Activated CD8-positive, alpha-beta memory T cell treated with anti-CD3 and anti-CD28 coated beads, Interleukin-2, amount 50 U/mL, for 1 hour (primary cell): ENCODE results near the gene SLC25A47.

Experiments
- DNase-seq: peaks from one replicate; pipeline ENCODE4 v3.0.0-alpha.2; 2020; ENCODE audit errors: extremely low read depth

The SLC25A47 gene

DNA sequence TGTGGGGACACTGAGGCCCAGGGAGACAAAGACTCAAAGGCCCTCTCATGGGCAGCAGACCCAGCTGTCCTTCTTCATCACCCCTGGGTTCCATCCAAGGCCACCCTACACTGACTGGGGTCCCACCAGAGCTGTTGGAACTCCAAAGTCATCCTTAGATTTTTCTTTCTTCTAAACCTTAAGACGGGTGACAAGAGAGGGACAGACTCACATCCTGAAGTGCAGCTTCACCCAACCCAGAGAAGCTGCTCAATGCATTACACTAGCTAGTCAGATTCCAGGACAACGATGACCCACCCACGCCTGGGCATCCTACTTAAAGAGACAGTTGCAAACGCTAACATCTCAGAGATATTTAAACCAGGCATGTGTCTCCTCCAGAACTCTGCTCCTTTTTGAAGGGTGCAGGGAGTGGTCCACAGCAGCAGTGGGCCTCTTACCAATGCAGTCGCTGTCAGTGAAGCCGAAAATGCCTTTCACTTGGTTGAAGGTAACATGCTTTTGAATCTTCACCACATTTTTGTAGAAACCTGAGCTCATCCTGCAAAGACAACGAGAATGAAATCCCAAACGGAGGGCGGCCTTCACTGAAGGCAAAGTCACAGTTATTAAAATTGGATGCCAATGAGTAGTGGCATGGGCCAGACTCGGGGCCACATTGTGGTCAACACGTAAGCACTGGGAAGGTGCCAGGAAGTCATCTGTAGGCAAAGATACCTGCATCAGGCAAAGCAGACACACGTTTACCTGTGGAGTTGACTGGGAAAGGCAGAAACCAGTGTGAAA lies 23.4 kb downstream of the SLC25A47 start:
- no peak for DNase-seq

DNA sequence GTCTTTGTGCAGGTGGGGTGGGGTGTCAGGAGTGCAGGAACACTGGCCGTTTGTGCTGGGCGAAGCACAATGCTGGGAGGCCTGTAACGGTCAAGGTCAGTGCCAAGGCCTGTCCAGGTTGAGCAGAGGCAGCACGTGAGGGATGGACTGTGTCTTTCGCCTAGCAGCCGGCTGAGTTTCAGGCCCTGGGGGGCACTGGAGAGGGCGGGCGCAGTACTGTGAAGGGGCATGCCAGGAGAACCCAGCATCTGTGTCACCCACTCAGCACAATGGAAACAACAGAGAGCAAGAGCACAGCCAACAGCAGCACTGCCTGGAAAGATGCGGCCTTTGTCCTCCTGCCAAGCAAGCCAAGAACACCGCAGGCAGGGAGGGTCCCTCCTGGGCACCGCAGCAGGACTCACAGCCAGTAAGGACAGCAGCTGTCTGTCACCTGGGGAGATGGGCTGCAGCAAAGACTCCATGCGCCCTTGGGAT lies 25.2 kb downstream of the SLC25A47 start:
- no peak for DNase-seq

DNA sequence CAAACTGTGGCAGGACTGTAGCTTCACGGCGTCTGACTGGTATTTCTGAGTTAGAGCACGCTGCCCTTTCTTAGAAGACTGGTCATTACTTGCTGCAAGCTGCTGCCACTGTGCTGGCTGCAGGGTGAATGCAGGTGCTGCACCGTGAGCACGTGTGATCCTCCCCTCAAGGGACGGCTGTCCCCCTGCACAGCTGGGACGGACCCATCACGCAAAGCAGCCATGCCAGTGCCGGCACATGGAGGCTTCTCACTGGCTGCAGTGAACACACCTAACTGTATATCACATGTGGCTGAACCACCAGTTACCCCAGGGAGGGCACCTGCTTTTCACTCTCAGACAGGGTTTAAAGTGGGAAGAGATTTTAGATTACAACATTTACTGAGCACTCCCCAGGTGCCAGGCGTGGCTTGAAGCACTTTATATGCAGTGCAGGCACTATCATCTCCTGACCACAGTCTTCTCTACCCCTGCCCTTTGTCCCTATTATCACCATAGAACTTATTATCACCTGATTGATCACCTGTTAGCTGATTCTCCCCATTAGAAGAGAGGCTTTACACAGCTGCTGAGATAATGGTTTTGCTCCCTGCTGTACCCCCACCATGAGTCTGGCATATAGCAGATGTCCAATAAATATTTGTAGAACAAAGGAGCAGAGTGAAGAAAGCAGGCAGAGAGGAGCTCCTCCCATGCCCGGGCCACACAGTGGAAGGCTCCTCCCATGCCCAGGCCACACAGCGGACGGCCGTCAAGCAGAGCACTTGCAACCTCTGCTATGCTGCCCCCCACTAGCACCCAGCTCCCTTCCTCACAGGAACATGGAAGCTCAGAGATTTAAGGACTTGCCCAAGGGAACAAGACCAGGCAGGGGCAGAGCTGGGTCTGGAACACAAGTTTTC lies 25.9 kb downstream of the SLC25A47 start:
- no peak for DNase-seq

DNA sequence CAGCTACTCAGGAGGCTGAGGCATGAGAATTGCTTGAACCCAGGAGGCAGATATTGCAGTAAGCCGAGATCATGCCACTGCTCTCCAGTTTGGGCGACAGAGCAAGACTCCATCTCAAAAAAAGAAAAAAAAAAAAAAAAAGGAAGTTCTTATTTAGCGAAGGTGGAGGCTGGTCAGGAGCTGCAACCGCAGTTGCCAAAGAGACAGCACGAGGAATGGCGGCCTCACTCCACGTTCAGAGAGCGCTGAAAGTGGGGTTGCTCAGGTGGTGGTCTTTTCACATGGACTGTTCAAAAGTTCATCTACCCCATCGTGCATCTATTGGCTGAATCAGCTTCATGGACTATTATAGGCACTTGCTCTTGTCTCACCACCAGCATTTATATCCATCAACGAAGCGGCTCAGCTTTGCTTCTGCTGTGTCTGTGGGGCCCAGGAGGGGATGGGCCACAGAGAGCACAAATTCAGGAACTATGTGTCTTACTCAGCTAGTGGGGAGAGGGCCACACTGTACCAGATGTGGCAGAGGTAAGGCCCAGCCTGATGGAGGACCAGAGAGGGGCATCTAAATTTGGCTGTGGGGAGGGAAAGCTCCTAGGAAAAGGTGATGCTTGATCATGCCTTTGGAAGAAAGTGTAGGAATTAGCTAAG lies 27.3 kb downstream of the SLC25A47 start:
- no peak for DNase-seq

DNA sequence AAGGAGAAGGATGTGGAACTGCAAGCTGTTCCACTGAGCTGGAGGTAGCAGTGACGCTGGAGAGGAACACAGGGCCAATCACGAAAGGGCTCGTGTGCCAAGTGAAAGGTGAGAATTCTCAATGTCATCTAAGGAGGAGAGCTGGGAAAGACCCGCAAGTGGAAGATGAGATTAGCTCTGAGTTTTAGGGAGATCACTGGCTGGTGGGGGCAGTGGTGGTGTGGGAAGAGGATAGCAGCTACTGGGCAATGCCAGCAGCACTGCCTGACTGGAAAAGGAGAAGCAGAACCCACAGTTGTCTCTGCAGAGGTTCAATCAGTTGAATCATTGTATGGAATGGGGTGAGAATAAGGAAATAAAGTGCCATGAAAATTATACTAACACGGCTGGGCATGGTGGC lies 27.8 kb downstream of the SLC25A47 start:
- no peak for DNase-seq

DNA sequence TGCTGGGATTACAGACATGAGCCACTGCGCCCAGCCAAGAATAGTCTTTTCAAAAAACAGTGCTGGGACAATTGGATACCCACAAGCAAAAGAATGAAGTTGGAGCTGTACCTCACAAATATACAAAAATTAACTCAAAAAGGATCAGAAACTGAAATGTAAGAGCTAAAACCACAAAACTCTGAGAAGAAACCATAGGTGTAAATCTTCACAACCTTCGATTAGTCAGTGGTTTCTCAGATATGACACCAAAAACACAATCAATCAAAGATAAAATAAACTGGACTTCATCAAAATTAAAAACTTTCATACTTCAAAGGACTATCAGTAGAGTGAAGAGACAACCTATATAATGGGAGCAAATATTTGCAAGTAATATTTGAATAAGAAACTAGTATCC lies 35.3 kb downstream of the SLC25A47 start:
- no peak for DNase-seq

DNA sequence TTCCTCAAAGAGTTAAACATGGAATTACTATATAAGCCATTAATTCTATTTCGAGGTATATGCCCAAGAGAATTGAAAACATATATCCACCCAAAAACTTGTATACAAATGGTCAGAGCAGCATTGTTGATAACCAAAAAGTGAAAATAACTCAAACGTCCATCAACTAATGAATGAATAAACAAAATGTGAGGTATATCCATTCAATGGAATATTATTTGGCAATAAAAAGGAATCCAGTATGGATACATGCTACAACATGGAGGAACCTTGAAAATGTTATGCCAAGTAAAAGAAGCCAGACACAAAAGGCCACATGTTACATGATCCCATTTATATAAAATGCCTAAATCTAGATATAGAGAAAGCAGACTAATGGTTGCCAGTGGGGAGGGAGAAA lies 36.0 kb downstream of the SLC25A47 start:
- no peak for DNase-seq

DNA sequence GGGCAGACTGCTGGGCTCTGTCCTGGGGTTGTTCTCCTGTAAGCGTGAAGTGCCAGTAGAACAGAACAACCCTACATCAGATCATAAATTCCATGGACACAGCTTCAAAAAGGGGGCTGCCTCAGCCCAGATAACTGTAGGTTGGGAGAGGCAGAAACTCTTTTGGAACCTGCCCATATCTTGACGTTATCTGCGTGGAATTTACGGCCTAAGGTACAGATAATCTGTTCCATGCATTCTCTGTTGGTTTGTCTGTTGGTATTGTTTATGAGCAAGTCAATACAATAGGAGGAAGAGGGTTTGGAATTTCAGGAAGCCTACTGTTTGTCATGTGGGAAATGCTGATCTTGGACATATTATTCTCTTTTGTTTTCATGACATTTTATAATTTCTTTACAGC lies 36.7 kb downstream of the SLC25A47 start:
- no peak for DNase-seq

DNA sequence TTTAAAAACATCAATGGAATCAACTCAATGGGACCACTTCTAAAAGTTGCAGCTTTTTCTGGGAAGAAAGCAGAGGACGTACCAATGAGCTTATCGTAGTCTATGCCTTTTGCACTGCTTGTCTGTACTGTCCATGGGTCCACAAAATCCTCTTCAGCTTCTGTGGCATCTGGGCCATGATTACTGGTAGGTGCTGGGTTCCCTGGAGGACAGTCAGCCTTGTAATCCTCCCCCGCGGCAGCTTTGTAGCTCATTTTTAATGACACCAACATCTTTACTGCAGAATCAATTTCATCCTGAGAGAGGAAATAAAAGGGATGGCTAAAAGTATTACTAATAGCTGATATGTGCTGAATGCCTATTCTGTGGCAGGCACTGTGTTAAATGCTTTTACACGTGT lies 38.5 kb downstream of the SLC25A47 start:
- DNase-seq, result no peak

DNA sequence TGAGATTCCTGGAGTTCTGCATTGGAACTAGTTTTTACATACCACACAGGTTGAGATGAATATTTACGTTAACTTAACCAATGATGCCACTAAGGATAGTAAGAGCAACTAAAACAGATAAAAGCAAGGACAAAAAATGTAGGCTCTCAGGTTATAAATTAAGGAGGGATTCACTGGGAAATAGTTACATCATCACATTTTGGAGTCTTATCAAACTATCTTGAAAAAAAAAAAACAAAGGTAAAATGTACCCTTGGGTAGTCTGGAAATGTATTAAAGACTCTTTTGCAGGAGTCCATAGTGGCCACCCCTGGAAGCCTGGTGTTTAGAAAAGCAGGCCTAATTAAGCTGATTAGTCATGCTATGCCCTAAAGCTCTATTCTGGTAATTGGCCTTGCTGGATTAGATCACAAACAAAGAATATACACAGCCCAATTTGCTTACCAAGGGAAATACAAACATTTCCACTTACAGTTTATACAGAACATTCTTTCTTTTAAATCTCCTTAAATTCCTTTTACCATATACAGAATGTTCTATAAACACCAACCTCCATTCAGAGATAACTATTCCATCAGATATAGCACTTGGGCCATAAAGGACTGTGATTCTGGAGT lies 39.3 kb downstream of the SLC25A47 start:
- DNase-seq, result no peak

DNA sequence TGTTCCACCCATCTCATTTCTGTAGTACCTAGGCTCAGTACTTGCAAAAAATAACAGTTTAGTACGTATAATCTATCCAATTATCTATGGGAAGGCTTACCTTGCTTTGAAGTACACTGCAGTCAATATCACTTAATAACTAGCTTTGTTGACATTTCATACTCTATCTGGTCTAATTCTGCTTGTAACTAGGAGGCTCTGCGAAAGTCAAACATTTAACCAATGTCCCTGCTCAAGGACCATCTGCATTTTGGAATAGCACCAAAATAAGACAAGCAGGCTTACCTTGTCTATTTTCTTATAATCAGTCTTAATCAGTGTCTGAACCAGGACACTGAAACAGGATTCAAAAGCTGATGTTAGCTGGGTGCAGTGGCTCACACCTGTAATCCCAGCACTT lies 39.9 kb downstream of the SLC25A47 start:
- no peak for DNase-seq

DNA sequence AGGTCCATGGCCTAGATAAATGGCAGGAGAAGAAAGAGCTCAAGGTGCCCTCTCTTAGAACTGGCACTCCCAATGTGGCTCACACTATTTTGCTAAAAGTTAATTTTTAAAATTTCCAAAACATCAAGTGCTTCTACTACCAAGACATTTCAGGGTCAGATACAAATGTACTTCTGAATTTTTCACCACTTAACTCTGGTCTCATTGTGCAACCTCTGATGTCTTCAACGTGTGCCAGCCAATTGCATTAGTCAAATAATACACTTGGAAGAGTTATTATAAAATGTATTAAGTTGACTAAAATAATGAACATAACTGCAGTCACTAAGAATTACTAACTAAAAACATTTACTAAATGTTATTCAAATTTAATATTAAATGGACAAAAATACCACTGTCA lies 41.3 kb downstream of the SLC25A47 start:
- no peak for DNase-seq

DNA sequence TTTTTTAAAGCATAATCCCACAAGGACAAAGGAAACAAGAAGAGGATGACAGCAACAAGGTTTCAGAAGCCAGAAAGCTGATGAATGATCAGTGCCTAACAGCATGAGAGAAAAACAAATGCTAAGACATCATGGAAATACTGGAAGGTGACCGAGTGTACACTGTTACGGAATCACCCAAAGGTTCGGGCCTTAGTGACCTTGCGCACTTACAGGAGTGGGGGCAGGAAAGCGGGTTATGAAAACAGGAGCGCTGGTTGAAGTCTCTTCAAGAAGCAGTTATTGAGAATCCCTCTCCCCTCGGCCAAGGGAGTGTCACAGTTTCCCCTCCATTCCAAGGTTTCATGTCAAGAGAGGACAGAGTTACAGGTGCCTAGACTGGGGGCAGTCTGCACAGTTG lies 42.6 kb downstream of the SLC25A47 start:
- no peak for DNase-seq

DNA sequence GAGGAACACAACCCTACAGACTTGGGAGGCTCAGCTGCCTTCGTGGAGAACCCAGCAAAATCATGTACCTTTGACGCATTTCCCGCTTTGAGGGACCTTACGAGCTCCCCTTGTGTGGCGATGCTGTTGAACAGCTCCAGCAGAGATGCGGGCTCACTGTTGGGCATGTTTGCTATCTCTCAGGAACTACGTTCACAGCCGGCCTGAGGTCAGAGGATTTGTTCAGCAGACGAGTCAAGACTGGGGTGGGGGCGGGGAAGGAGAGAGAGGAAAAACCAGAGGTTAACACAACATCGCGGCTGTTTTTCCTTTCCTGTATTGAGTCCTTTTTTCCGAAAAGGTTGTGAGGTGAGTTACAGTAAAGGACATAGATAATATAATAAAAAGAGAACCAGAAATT lies 45.9 kb downstream of the SLC25A47 start:
- no peak for DNase-seq

DNA sequence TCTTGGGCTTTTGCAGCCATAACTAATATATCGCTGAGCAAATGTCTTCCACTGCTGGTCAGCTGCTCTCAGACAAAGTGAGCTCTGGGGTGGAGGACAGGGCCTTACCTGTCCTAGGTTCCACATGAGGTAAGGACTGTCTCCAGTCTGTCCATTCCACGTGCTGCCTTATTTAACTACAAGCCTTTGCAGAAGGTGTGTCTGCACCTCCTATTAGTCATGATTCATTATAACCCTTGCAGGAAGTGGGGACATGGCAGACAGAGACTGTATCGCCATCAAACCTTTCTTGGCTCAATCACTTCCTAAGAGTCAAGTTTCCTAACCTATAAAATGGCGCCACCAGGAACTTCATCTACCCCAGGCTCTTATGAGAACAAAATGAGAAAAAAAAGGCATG lies 46.9 kb downstream of the SLC25A47 start:
- DNase-seq, result no peak

DNA sequence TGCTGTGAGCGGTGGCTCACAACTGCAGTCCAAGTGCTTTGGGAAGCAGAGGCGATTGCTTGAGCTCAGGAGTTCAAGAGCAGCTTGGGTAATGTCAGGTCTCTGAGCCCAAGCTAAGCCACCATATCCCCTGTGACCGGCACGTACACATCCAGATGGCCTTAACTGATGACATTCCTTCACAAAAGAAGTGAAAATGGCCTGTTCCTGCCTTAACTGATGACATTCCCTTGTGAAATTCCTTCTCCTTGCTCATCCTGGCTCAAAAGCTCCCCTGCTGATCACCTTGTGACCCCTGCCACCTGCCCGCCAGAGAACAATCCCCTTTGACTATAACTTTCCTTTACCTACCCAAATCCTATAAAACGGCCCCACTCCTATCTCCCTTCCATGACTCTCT lies 48.6 kb downstream of the SLC25A47 start:
- DNase-seq, result no peak

DNA sequence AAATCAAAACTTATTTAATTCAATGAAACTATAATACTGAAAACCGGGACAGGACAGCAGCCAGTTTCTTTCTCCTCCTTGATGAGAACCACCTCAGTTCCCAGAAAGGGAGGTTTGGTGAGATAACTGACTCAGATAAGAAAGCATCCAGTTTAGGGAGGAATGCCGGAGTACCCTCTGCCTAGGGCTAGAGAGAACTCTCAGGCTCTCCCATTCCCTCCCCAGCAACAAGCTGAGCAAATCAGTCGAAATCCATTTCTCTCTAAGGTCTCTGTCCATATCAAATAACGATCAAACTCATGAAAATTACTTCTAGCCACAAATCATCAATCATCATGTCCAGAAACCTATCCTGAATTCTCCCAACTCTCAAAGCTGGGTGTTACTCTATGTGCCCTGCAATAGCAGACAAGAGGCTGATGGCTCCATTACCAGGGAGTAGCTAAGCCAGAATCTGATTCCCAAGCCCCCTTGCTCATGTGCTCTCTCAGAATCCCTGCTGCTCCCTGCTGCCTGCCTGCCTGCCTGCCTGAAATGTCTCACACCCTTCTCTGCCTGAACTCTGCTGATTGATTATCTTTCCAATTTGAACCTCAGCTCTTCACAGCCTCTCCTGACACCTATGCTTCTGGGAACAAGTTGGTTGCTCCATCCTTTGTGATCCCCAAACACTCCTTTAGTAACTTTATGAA lies 49.4 kb downstream of the SLC25A47 start:
- no peak for DNase-seq

DNA sequence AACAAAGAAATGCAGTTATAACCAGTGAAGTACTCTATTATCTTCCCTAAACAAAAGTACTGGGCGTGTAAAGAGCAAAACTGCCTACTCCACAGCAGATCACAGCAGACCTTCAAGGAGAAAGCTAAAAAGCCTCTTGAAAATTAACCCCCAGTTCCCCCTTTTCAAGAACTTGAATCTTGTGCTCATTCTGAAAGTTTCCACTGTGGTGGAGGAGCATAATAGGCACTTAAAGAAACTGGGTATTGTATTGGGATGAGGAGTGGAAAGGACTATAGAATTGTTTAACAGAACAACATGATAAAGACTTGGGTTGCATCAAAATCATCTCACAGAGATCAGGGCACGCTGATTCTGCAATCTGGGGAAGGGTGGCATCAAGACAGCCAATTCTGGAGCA lies 51.1 kb downstream of the SLC25A47 start:
- DNase-seq, result no peak

DNA sequence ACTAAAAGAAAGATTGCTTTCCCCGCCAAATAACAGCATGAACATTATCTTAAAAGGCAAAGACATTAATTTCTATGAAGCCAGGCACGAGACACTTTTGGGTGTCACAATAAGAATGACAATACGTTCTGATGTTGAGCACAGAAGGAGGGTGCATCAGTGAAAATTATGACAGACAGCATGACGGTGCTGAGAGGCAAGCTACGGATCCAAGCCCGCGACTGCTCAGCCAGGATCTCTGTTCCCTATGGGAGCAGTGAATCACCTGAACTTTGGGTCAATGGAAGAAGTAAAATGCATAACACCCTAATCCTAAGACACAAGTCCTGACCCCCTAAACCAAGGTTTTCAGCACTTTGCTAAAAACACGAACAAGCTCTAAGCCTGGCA lies 51.7 kb downstream of the SLC25A47 start:
- no peak for DNase-seq

DNA sequence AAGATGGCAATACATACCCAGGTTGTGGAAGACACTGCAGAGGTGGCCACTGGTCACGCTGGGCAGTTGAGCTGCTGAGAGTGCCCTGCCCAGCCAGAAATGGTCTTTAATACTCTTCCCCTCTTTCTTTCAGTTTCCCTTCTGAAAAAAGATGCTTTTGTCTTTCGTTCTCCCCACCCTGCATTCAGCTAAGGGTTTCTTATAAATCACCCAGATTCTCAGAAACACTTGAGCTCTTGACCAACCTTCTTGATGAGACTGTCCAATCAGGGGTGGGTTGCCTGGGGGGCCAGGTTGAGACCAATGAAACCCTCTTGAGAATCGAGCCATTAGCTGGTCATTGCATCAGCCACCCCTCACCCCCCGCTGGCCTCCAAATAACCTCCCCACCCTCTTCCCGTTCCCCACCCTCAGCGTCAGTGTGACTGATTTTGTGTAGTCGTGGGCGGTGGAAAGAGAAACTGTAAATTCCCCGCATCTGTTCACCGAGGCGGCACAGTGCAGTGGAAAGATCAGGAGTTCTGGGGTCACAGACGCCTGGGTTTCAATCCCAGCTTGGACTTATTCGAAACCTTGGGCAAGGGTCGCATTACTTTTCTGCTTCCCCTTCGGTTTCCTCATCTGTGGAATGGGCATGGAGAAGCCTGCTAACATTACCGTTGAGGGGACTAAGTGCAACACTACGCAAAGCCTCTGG lies 52.3 kb downstream of the SLC25A47 start:
- DNase-seq, result no peak
